Neuronal stem cell (in vitro differentiated cells): ENCODE measurements around the gene SETDB1.

Experiments used
- DNase-seq: peaks from one replicate; pipeline ENCODE4 v3.0.0-alpha.2; 2013; ENCODE audit warnings: low spot score
- H2AFZ ChIP-seq: one replicate; pipeline ENCODE4 v1.6.1; 2013; ENCODE audit warnings: mild to moderate bottlenecking, low read length, inconsistent platforms
- H2AK5ac ChIP-seq: 2 replicates; pipeline ENCODE4 v1.6.1; 2013; ENCODE audit warnings: low read depth, mild to moderate bottlenecking, inconsistent platforms, low read length, moderate library complexity, mixed read lengths
- H2BK120ac ChIP-seq: 2 replicates; pipeline ENCODE4 v1.6.1; 2013; ENCODE audit warnings: low read depth, mild to moderate bottlenecking, inconsistent platforms, low read length, moderate library complexity, mixed read lengths
- H2BK12ac ChIP-seq: one replicate; pipeline ENCODE4 v1.6.1; 2013; ENCODE audit warnings: low read length, inconsistent platforms
- H2BK15ac ChIP-seq: 2 replicates; pipeline ENCODE4 v1.6.1; 2013; ENCODE audit warnings: mild to moderate bottlenecking, low read length, inconsistent platforms, mixed read lengths
- H2BK5ac ChIP-seq: one replicate; pipeline ENCODE4 v1.6.1; 2013; ENCODE audit warnings: inconsistent platforms, mild to moderate bottlenecking, low read length, moderate library complexity
- H3K14ac ChIP-seq: one replicate; pipeline ENCODE4 v1.6.1; 2013; ENCODE audit warnings: low read length, inconsistent platforms
- H3K18ac ChIP-seq: 2 replicates; pipeline ENCODE4 v1.6.1; 2013; ENCODE audit warnings: low read length, inconsistent platforms
- H3K23ac ChIP-seq: 2 replicates; pipeline ENCODE4 v1.6.1; 2013; ENCODE audit warnings: low read depth, mild to moderate bottlenecking, mixed read lengths, low read length, inconsistent platforms; ENCODE audit not compliant: poor library complexity
- H3K27ac ChIP-seq: replicated peaks from 3 replicates; pipeline ENCODE4 v1.5.1; 2013; ENCODE audit warnings: low read length, inconsistent platforms
- H3K27me3 ChIP-seq, 3 experiments: 2 replicates each; pipeline ENCODE4 v1.6.1; 2013; ENCODE audit warnings: low read length in 3 of 3, mild to moderate bottlenecking in 2 of 3, inconsistent platforms in 1 of 3, low read depth in 1 of 3, mixed read lengths in 1 of 3, moderate library complexity in 1 of 3; ENCODE audit not compliant: control insufficient read depth in 3 of 3, insufficient read depth in 3 of 3
- H3K36me3 ChIP-seq, 2 donors: replicated peaks in 1 of 2; 2 replicates each; pipeline ENCODE4 v1.6.1; 2013; ENCODE audit warnings: low read length in 2 of 2; ENCODE audit not compliant: control insufficient read depth in 2 of 2, insufficient read depth in 2 of 2
- H3K4ac ChIP-seq: 2 replicates; pipeline ENCODE4 v1.6.1; 2013; ENCODE audit warnings: inconsistent platforms, mild to moderate bottlenecking, low read length, moderate library complexity
- H3K4me1 ChIP-seq, 2 donors: 1 replicate in 1 of 2; 2 replicates in 1 of 2; pipeline ENCODE4 v1.6.1; 2013; ENCODE audit warnings: low read length in 2 of 2, low read depth in 1 of 2; ENCODE audit not compliant: control insufficient read depth in 2 of 2, insufficient read depth in 1 of 2
- H3K4me2 ChIP-seq: one replicate; pipeline ENCODE4 v1.6.1; 2013; ENCODE audit warnings: mild to moderate bottlenecking, low read length, inconsistent platforms; ENCODE audit not compliant: insufficient read depth, poor library complexity, severe bottlenecking
- H3K4me3 ChIP-seq, 2 donors: 2 replicates each; pipeline ENCODE4 v1.5.1; 2013; ENCODE audit warnings: low read length in 2 of 2, mild to moderate bottlenecking in 2 of 2, inconsistent platforms in 1 of 2, moderate library complexity in 1 of 2
- H3K79me1 ChIP-seq: one replicate; pipeline ENCODE4 v1.6.1; 2013; ENCODE audit warnings: low read depth, mild to moderate bottlenecking, inconsistent platforms, low read length, moderate library complexity
- H3K9ac ChIP-seq: one replicate; pipeline ENCODE4 v1.6.1; 2013; ENCODE audit warnings: mild to moderate bottlenecking, low read depth, low read length, inconsistent platforms; ENCODE audit not compliant: poor library complexity
- H3K9me3 ChIP-seq, 2 donors: replicated peaks in 1 of 2; 2 replicates each; pipeline versions ENCODE3 to v1.6.1; 2013; ENCODE audit warnings: low read length in 2 of 2, mild to moderate bottlenecking in 2 of 2, inconsistent platforms in 1 of 2, low read depth in 1 of 2, mixed read lengths in 1 of 2, moderate library complexity in 1 of 2; ENCODE audit not compliant: control insufficient read depth in 2 of 2, insufficient read depth in 1 of 2
- H4K8ac ChIP-seq: one replicate; pipeline ENCODE4 v1.6.1; 2013; ENCODE audit warnings: low read depth, mild to moderate bottlenecking, inconsistent platforms, low read length, moderate library complexity
- H4K91ac ChIP-seq: one replicate; pipeline ENCODE4 v1.6.1; 2013; ENCODE audit warnings: low read length, low read depth, mild to moderate bottlenecking, inconsistent platforms; ENCODE audit not compliant: poor library complexity
- WGBS, 2 donors: extraction: QIAGEN DNeasy Blood & Tissue Kit; methylation state at CpG; one replicate each; pipeline ENCODE4 v1.1.7; 2013; ENCODE audit warnings: missing lambda C conversion rate in 2 of 2, mixed read lengths in 1 of 2; ENCODE audit not compliant: insufficient read length in 2 of 2, insufficient replicate concordance in 1 of 2; ENCODE audit errors: extremely low coverage in 2 of 2; 5-methylcytosine and 5-hydroxymethylcytosine counted together

SETDB1 gene

DNA sequence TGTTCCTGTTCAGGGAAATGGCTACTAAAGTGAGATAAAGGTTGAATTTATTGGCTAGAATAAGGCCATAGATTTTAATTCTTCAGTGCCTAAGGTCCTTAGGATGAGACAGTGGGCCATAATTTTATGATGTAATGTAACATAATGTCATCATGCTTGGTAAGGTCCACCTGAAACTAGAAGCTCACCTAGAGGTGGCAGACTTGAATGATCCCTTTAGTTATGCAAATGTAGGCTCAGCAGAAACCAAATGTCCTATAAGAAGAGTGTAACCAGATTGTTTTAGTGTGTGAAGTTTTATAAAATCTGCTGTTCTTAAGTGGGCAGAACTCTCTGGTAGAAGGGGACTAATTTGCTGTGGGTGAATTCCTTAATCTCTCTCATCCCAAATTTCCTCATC is 13.5 kb upstream of the SETDB1 start:
- no peak overlapping the region for H4K8ac ChIP-seq
- no peak overlapping the region for H4K91ac ChIP-seq
- H3K79me1 ChIP-seq = no peaks in the 10 kb centered on the region
- no peak overlapping the region for H2AK5ac ChIP-seq
- no peak overlapping the region for H2BK12ac ChIP-seq
- H3K18ac ChIP-seq = no peak overlapping the region
- H3K36me3 ChIP-seq = no peaks in the 10 kb centered on the region
- no peak overlapping the region for H2BK120ac ChIP-seq
- H2AFZ ChIP-seq = no peak overlapping the region
- H3K4me1 ChIP-seq = peaks cover 0 to 3% of the 10 kb centered on the region in 2 donors
- no peak overlapping the region for H3K9ac ChIP-seq
- H3K14ac ChIP-seq = no peak overlapping the region
- H3K4me2 ChIP-seq = no peak overlapping the region
- DNase-seq = no peak
- H3K4ac ChIP-seq = no peak overlapping the region
- H3K4me3 ChIP-seq = no peak overlapping the region
- no peak overlapping the region for H3K23ac ChIP-seq
- no peak overlapping the region for H2BK15ac ChIP-seq
- no peak overlapping the region for H3K27ac ChIP-seq
- H2BK5ac ChIP-seq = no peak overlapping the region
- no peaks in the 10 kb centered on the region for H3K27me3 ChIP-seq
- H3K9me3 ChIP-seq = peaks cover 0 to 3% of the 10 kb centered on the region in 2 donors

DNA sequence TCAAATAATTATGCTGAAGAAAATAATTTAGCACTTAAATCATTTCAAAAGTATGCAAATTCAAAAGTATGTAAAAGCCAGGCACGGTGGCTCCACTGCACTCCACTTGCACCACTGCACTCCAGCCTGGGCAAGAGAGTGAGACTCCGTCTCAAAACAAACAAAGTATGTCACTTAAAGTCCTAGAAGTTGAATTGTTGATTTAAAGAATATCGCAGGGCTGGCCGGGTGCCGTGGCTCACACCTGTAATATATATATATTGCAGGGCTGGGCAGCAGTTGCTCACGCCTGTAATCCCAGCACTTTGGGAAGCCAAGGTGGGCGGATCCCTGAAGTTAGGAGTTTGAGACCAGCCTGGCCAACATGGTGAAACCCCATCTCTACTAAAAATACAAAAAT is 8.8 kb upstream of the SETDB1 start:
- no peak overlapping the region for H2BK120ac ChIP-seq
- no peaks in the 10 kb centered on the region for H3K79me1 ChIP-seq
- H2BK15ac ChIP-seq = no peak overlapping the region
- no peak overlapping the region for H3K9ac ChIP-seq
- no peak overlapping the region for H3K23ac ChIP-seq
- no CpG with 5 or more reads among the region's 7 CpGs for WGBS, 2 donors
- H3K18ac ChIP-seq = no peak overlapping the region
- H3K27ac ChIP-seq = no peak overlapping the region
- H3K27me3 ChIP-seq = no peaks in the 10 kb centered on the region
- no peak overlapping the region for H3K4me3 ChIP-seq
- no peak overlapping the region for H3K4me2 ChIP-seq
- no peaks in the 10 kb centered on the region for H3K9me3 ChIP-seq
- DNase-seq = no peak
- no peaks in the 10 kb centered on the region for H3K36me3 ChIP-seq
- H3K14ac ChIP-seq = no peak overlapping the region
- H4K91ac ChIP-seq = no peak overlapping the region
- no peak overlapping the region for H2BK5ac ChIP-seq
- H2AK5ac ChIP-seq = no peak overlapping the region
- no peak overlapping the region for H2BK12ac ChIP-seq
- peaks cover 0 to 1% of the 10 kb centered on the region in 2 donors for H3K4me1 ChIP-seq
- no peak overlapping the region for H4K8ac ChIP-seq
- H3K4ac ChIP-seq = no peak overlapping the region
- H2AFZ ChIP-seq = no peak overlapping the region

DNA sequence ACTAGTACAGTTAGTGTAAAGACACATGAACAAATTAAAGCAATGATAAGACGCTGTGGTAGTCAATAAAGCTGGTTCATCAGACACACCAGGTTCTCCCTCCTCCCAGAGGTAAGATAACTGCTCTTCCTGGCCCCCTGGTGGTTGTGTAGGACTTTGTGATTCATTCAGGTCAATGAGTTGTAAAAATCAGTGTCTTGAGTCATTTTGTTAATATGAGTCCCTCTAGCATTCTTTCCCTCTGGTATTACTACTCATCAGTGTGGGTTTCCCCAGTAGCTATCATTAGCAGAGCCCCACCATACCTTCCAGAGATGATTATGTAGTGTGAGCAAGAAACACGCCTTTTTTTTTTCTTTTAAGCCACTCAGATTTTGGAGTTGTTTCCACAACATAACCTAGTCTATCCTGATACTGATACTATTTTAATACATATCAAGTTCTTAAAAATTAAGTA is 3.6 kb upstream of the SETDB1 start:
- Histone ChIP-seq H3K36me3 (peaks cover under 1 to 7% of the 10 kb centered on the region in 2 donors), H3K4me1 (peaks cover 0 to 3% of the 10 kb centered on the region in 2 donors), H3K4me3 (no peak overlapping the region), H4K8ac (no peak overlapping the region), H3K27ac (no peak overlapping the region), H3K14ac (no peak overlapping the region), H3K9ac (no peak overlapping the region), H3K79me1 (no peaks in the 10 kb centered on the region), H2AFZ (peak overlapping the region; percentile 56), H3K18ac (no peak overlapping the region), H4K91ac (no peak overlapping the region), H3K27me3 (no peaks in the 10 kb centered on the region), H3K23ac (no peak overlapping the region), H2BK120ac (no peak overlapping the region), H2BK15ac (no peak overlapping the region), H3K9me3 (no peaks in the 10 kb centered on the region), H2BK12ac (no peak overlapping the region), H2BK5ac (no peak overlapping the region), H2AK5ac (no peak overlapping the region), H3K4me2 (no peak overlapping the region), H3K4ac (no peak overlapping the region)
- WGBS, 2 donors = no CpG with 5 or more reads among the region's 2 CpGs
- DNase-seq = peak; percentile 32

DNA sequence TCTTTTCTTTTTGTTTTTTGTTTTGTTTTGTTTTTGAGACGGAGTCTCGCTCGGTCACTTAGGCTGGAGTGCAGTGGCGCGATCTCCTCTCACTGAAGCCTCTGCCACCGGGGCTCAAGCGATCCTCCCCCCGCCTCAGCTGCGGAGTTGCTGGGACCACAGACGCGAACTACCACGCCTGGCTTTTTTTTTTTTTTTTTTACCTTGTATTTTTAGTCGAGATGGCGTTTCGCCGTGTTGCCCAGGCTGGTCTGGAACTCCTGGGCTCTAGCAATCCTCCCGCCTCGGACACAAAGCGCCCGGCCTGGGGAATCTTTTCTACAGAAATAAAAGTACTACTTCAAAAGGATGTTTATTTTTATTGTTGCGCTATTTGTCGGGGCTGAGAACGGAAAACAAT is 1.1 kb upstream of the SETDB1 start:
- no peak overlapping the region for H3K9ac ChIP-seq
- H3K14ac ChIP-seq = no peak overlapping the region
- peaks cover 0 to 3% of the 10 kb centered on the region in 2 donors for H3K4me1 ChIP-seq
- no peak overlapping the region for H3K18ac ChIP-seq
- no peak overlapping the region for H4K91ac ChIP-seq
- peaks cover 0 to 4% of the 10 kb centered on the region in 2 donors for H3K9me3 ChIP-seq
- no peaks in the 10 kb centered on the region for H3K27me3 ChIP-seq
- H3K4me2 ChIP-seq = no peak overlapping the region
- H2BK120ac ChIP-seq = no peak overlapping the region
- H2BK15ac ChIP-seq = no peak overlapping the region
- H2BK5ac ChIP-seq = no peak overlapping the region
- H3K36me3 ChIP-seq = peaks cover 6 to 32% of the 10 kb centered on the region in 2 donors
- no peak for DNase-seq
- H3K79me1 ChIP-seq = no peaks in the 10 kb centered on the region
- WGBS, 2 donors = no CpG with 5 or more reads among the region's 23 CpGs
- H4K8ac ChIP-seq = no peak overlapping the region
- H2BK12ac ChIP-seq = no peak overlapping the region
- no peak overlapping the region for H3K4ac ChIP-seq
- H3K27ac ChIP-seq = no peak overlapping the region
- H2AFZ ChIP-seq = no peak overlapping the region
- no peak overlapping the region for H3K4me3 ChIP-seq
- H2AK5ac ChIP-seq = peak overlapping the region; percentile 46
- H3K23ac ChIP-seq = no peak overlapping the region
